H1 (cell line): ENCODE data around the gene TMPRSS15.

Experiments used
- POLR2AphosphoS5 ChIP-seq: IDR thresholded peaks from 2 replicates; pipeline ENCODE4 v1.6.1; 2011; ENCODE audit warnings: low read depth, low read length
- TBP ChIP-seq: IDR thresholded peaks from 2 replicates; pipeline ENCODE4 v1.6.1; 2011; ENCODE audit warnings: low read depth, low read length, improper control_type of control experiment
- TF ChIP-seq, protein P1 (sequence below), 3 experiments: IDR thresholded peaks; 1 replicate in 2 of 3; 2 replicates in 1 of 3; pipeline versions ENCODE4 v1.5.1 to v1.6.1; 2011; ENCODE audit warnings: low read length in 3 of 3, mild to moderate bottlenecking in 3 of 3, inconsistent platforms in 2 of 3, low read depth in 1 of 3, moderate library complexity in 1 of 3; ENCODE audit not compliant: insufficient read depth in 1 of 3; ENCODE audit errors: control extremely low read depth in 1 of 3
- TF ChIP-seq, protein P2 (sequence below): IDR thresholded peaks from 2 replicates; pipeline ENCODE4 v1.6.1; 2011; ENCODE audit warnings: low read length, improper control_type of control experiment

DNA sequence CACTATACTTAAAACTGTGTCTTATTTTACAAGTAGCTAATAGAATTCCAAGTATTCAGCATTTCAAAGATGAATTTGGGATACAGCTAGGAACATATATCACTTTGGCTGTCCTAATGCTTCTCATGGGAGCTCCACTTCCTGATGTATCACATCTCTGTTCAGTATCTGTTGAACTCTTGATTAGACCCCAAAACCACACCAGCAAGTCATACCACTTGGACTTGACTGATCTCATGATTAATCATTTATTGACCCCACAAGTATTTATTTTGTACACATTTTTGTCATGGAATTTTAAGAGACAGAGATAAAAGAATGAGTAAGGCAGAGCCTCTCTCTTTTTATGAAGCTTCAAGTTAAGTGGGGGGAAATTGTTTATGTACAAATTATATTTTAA, 30.0 kb downstream of the TMPRSS15 start:
- TF ChIP-seq, protein P1, sequence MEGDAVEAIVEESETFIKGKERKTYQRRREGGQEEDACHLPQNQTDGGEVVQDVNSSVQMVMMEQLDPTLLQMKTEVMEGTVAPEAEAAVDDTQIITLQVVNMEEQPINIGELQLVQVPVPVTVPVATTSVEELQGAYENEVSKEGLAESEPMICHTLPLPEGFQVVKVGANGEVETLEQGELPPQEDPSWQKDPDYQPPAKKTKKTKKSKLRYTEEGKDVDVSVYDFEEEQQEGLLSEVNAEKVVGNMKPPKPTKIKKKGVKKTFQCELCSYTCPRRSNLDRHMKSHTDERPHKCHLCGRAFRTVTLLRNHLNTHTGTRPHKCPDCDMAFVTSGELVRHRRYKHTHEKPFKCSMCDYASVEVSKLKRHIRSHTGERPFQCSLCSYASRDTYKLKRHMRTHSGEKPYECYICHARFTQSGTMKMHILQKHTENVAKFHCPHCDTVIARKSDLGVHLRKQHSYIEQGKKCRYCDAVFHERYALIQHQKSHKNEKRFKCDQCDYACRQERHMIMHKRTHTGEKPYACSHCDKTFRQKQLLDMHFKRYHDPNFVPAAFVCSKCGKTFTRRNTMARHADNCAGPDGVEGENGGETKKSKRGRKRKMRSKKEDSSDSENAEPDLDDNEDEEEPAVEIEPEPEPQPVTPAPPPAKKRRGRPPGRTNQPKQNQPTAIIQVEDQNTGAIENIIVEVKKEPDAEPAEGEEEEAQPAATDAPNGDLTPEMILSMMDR (IDR thresholded peaks at IDR 0.05; ENCODE audit: control extremely low read depth in 1 of 3, insufficient read depth in 1 of 3, low read depth in 1 of 3, low read length in 3 of 3), result no peak
- TF ChIP-seq, protein P2, sequence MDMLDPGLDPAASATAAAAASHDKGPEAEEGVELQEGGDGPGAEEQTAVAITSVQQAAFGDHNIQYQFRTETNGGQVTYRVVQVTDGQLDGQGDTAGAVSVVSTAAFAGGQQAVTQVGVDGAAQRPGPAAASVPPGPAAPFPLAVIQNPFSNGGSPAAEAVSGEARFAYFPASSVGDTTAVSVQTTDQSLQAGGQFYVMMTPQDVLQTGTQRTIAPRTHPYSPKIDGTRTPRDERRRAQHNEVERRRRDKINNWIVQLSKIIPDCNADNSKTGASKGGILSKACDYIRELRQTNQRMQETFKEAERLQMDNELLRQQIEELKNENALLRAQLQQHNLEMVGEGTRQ, result no peak
- TF ChIP-seq POLR2AphosphoS5, result no peak
- TF ChIP-seq TBP, result no peak
